Neuronal stem cell (in vitro differentiated cells): ENCODE measurements around the gene PPP2R5A.

Source experiments
- DNase-seq: peaks from one replicate; pipeline ENCODE4 v3.0.0-alpha.2; 2013; ENCODE audit warnings: low spot score
- H2AFZ ChIP-seq: one replicate; pipeline ENCODE4 v1.6.1; 2013; ENCODE audit warnings: mild to moderate bottlenecking, low read length, inconsistent platforms
- H2AK5ac ChIP-seq: 2 replicates; pipeline ENCODE4 v1.6.1; 2013; ENCODE audit warnings: low read depth, mild to moderate bottlenecking, inconsistent platforms, low read length, moderate library complexity, mixed read lengths
- H2BK120ac ChIP-seq: 2 replicates; pipeline ENCODE4 v1.6.1; 2013; ENCODE audit warnings: low read depth, mild to moderate bottlenecking, inconsistent platforms, low read length, moderate library complexity, mixed read lengths
- H2BK12ac ChIP-seq: one replicate; pipeline ENCODE4 v1.6.1; 2013; ENCODE audit warnings: low read length, inconsistent platforms
- H2BK15ac ChIP-seq: 2 replicates; pipeline ENCODE4 v1.6.1; 2013; ENCODE audit warnings: mild to moderate bottlenecking, low read length, inconsistent platforms, mixed read lengths
- H2BK5ac ChIP-seq: one replicate; pipeline ENCODE4 v1.6.1; 2013; ENCODE audit warnings: inconsistent platforms, mild to moderate bottlenecking, low read length, moderate library complexity
- H3K14ac ChIP-seq: one replicate; pipeline ENCODE4 v1.6.1; 2013; ENCODE audit warnings: low read length, inconsistent platforms
- H3K18ac ChIP-seq: 2 replicates; pipeline ENCODE4 v1.6.1; 2013; ENCODE audit warnings: low read length, inconsistent platforms
- H3K23ac ChIP-seq: 2 replicates; pipeline ENCODE4 v1.6.1; 2013; ENCODE audit warnings: low read depth, mild to moderate bottlenecking, mixed read lengths, low read length, inconsistent platforms; ENCODE audit not compliant: poor library complexity
- H3K27ac ChIP-seq: replicated peaks from 3 replicates; pipeline ENCODE4 v1.5.1; 2013; ENCODE audit warnings: low read length, inconsistent platforms
- H3K27me3 ChIP-seq, 3 experiments: 2 replicates each; pipeline ENCODE4 v1.6.1; 2013; ENCODE audit warnings: low read length in 3 of 3, mild to moderate bottlenecking in 2 of 3, inconsistent platforms in 1 of 3, low read depth in 1 of 3, mixed read lengths in 1 of 3, moderate library complexity in 1 of 3; ENCODE audit not compliant: control insufficient read depth in 3 of 3, insufficient read depth in 3 of 3
- H3K36me3 ChIP-seq, 2 donors: replicated peaks in 1 of 2; 2 replicates each; pipeline ENCODE4 v1.6.1; 2013; ENCODE audit warnings: low read length in 2 of 2; ENCODE audit not compliant: control insufficient read depth in 2 of 2, insufficient read depth in 2 of 2
- H3K4ac ChIP-seq: 2 replicates; pipeline ENCODE4 v1.6.1; 2013; ENCODE audit warnings: inconsistent platforms, mild to moderate bottlenecking, low read length, moderate library complexity
- H3K4me1 ChIP-seq, 2 donors: 1 replicate in 1 of 2; 2 replicates in 1 of 2; pipeline ENCODE4 v1.6.1; 2013; ENCODE audit warnings: low read length in 2 of 2, low read depth in 1 of 2; ENCODE audit not compliant: control insufficient read depth in 2 of 2, insufficient read depth in 1 of 2
- H3K4me2 ChIP-seq: one replicate; pipeline ENCODE4 v1.6.1; 2013; ENCODE audit warnings: mild to moderate bottlenecking, low read length, inconsistent platforms; ENCODE audit not compliant: insufficient read depth, poor library complexity, severe bottlenecking
- H3K4me3 ChIP-seq, 2 donors: 2 replicates each; pipeline ENCODE4 v1.5.1; 2013; ENCODE audit warnings: low read length in 2 of 2, mild to moderate bottlenecking in 2 of 2, inconsistent platforms in 1 of 2, moderate library complexity in 1 of 2
- H3K79me1 ChIP-seq: one replicate; pipeline ENCODE4 v1.6.1; 2013; ENCODE audit warnings: low read depth, mild to moderate bottlenecking, inconsistent platforms, low read length, moderate library complexity
- H3K9ac ChIP-seq: one replicate; pipeline ENCODE4 v1.6.1; 2013; ENCODE audit warnings: mild to moderate bottlenecking, low read depth, low read length, inconsistent platforms; ENCODE audit not compliant: poor library complexity
- H3K9me3 ChIP-seq, 2 donors: replicated peaks in 1 of 2; 2 replicates each; pipeline versions ENCODE3 to v1.6.1; 2013; ENCODE audit warnings: low read length in 2 of 2, mild to moderate bottlenecking in 2 of 2, inconsistent platforms in 1 of 2, low read depth in 1 of 2, mixed read lengths in 1 of 2, moderate library complexity in 1 of 2; ENCODE audit not compliant: control insufficient read depth in 2 of 2, insufficient read depth in 1 of 2
- H4K8ac ChIP-seq: one replicate; pipeline ENCODE4 v1.6.1; 2013; ENCODE audit warnings: low read depth, mild to moderate bottlenecking, inconsistent platforms, low read length, moderate library complexity
- H4K91ac ChIP-seq: one replicate; pipeline ENCODE4 v1.6.1; 2013; ENCODE audit warnings: low read length, low read depth, mild to moderate bottlenecking, inconsistent platforms; ENCODE audit not compliant: poor library complexity
- WGBS, 2 donors: extraction: QIAGEN DNeasy Blood & Tissue Kit; methylation state at CpG; one replicate each; pipeline ENCODE4 v1.1.7; 2013; ENCODE audit warnings: missing lambda C conversion rate in 2 of 2, mixed read lengths in 1 of 2; ENCODE audit not compliant: insufficient read length in 2 of 2, insufficient replicate concordance in 1 of 2; ENCODE audit errors: extremely low coverage in 2 of 2; 5-methylcytosine and 5-hydroxymethylcytosine counted together

The PPP2R5A gene

DNA sequence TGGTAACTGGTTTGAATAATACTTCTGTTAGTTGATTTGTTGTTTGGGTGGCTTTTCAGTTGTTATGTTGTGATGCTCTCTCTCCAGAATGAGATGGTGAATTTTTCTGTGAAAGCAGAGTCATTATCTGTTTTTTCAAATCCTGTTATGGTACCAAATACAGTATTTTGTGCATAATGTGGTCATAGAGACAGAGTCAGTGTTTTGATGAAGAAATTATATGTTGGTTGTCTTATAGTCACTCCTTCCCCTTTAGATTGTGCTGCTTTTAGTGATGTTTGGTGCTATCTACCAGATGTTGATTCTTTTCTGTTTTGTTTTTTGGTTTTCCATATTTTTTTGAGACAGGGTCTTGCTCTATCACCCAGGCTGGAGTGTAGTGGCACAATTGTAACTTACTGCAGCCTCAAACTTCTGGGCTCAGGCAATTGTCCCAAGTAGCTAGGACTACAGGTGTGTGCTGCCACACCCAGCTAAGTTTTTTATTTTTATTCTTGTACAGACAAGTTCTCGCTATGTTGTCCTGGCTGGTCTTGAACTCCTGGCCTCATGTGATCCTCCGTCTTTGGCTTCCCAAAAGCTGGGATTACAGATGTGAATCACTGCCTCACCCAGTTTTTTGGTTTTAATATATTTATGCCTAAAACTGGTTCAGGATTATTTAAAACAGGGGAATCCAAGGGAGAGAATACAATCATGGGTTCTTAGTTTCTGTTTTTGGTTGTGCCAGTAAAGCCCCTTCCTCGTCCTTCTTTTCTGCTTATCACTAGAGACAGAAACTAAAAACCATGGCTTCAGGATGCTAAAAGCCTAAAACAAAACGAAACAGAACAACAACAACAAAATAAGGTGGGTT, 7.3 kb downstream of the PPP2R5A start:
- H3K9ac ChIP-seq = no peak overlapping the region
- H3K14ac ChIP-seq = no peak overlapping the region
- no peak overlapping the region for H2AFZ ChIP-seq
- no peak overlapping the region for H2BK12ac ChIP-seq
- no peak for DNase-seq
- H3K79me1 ChIP-seq = no peaks in the 10 kb centered on the region
- H3K27me3 ChIP-seq = no peaks in the 10 kb centered on the region
- H3K9me3 ChIP-seq = no peaks in the 10 kb centered on the region
- no CpG with 5 or more reads among the region's 4 CpGs for WGBS, 2 donors
- H3K4me3 ChIP-seq = no peak overlapping the region
- no peaks in the 10 kb centered on the region for H3K36me3 ChIP-seq
- H3K18ac ChIP-seq = no peak overlapping the region
- H3K4me1 ChIP-seq = peaks cover 0 to 2% of the 10 kb centered on the region in 2 donors
- no peak overlapping the region for H2BK5ac ChIP-seq
- H4K91ac ChIP-seq = no peak overlapping the region
- no peak overlapping the region for H2BK120ac ChIP-seq
- no peak overlapping the region for H3K4ac ChIP-seq
- no peak overlapping the region for H3K4me2 ChIP-seq
- no peak overlapping the region for H3K23ac ChIP-seq
- H4K8ac ChIP-seq = no peak overlapping the region
- H3K27ac ChIP-seq = no peak overlapping the region
- H2AK5ac ChIP-seq = no peak overlapping the region
- H2BK15ac ChIP-seq = no peak overlapping the region

DNA sequence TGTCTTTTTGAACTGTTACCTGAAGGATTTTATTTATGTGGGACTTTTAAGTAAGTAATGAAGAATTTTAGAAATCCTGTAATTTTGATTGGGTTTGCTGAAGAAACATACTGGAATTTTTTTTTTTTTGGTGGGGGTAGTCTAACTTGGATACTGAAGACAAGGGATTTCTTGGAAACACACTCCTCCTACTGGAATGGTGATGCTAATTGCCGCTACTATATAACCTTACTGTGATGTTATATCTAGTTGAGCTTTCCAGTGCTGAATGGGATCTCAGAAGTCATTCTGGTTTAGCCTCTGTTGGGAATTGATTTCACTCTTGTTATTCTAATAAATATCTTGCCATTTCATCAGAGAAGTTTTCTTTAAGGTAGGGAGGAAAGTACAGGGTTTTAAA, 8.4 kb downstream of the PPP2R5A start:
- no peak overlapping the region for H2AK5ac ChIP-seq
- H3K14ac ChIP-seq = no peak overlapping the region
- H3K36me3 ChIP-seq = no peaks in the 10 kb centered on the region
- H2BK15ac ChIP-seq = no peak overlapping the region
- no peaks in the 10 kb centered on the region for H3K9me3 ChIP-seq
- no peak overlapping the region for H3K9ac ChIP-seq
- H3K4ac ChIP-seq = no peak overlapping the region
- H4K91ac ChIP-seq = no peak overlapping the region
- H3K4me1 ChIP-seq = peaks cover 0 to 2% of the 10 kb centered on the region in 2 donors
- no peak overlapping the region for H3K27ac ChIP-seq
- DNase-seq = no peak
- no peaks in the 10 kb centered on the region for H3K27me3 ChIP-seq
- H4K8ac ChIP-seq = no peak overlapping the region
- no peak overlapping the region for H3K18ac ChIP-seq
- no peak overlapping the region for H3K23ac ChIP-seq
- no peak overlapping the region for H2BK12ac ChIP-seq
- H2AFZ ChIP-seq = no peak overlapping the region
- no CpG with 5 or more reads among the region's 1 CpG for WGBS, 2 donors
- no peak overlapping the region for H3K4me2 ChIP-seq
- no peaks in the 10 kb centered on the region for H3K79me1 ChIP-seq
- H2BK120ac ChIP-seq = no peak overlapping the region
- H2BK5ac ChIP-seq = no peak overlapping the region
- H3K4me3 ChIP-seq = no peak overlapping the region

DNA sequence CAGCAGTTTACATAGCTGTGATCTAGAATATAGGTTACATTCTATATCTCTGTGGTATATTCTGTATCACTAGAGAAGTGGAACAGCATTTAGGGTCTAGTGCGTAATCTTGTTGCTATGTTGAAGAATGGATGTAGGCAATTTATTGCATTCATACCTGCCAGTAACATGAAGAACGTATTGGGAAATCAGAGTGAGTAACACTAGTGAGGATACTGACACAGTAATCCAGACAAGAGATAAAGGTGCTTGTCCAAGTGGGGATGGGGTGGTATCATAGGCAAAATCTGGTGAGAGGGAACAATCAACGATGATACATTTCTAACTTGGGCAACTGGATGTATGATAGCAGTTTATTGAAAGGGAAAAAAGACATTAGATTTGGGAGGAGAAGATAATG, 9.8 kb downstream of the PPP2R5A start:
- Histone ChIP-seq H4K91ac (no peak overlapping the region), H2BK5ac (no peak overlapping the region), H3K27ac (no peak overlapping the region), H3K4me2 (no peak overlapping the region), H3K23ac (no peak overlapping the region), H4K8ac (no peak overlapping the region), H3K4me3 (no peak overlapping the region), H2AFZ (no peak overlapping the region), H3K36me3 (no peaks in the 10 kb centered on the region), H3K9me3 (no peaks in the 10 kb centered on the region), H3K27me3 (no peaks in the 10 kb centered on the region), H2BK15ac (no peak overlapping the region), H3K18ac (no peak overlapping the region), H3K9ac (no peak overlapping the region), H3K4me1 (peaks cover 0 to 2% of the 10 kb centered on the region in 2 donors), H2BK12ac (no peak overlapping the region), H2AK5ac (no peak overlapping the region), H3K14ac (no peak overlapping the region), H2BK120ac (no peak overlapping the region), H3K4ac (no peak overlapping the region), H3K79me1 (no peaks in the 10 kb centered on the region)
- no peak for DNase-seq
- WGBS, 2 donors = no CpG with 5 or more reads among the region's 3 CpGs

DNA sequence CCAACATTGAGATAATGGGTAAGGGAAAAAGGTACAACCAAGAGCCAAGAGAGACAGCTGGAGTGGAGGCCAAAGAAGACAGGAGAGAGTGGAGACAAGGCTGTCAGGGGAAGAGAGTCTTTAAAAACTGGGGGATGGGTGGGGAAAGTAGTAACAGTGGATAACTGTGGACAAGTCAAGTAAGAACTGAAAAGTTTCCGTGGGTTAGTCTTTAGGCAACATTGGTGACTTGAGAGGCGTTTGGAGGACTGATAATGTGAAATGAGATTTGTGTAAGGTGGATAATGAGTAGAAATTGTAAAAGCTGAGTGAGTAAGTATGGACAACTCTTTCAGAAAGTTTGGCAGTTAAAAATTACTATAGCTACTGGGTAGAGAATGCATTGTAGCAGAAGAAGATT, 10.4 kb downstream of the PPP2R5A start:
- Histone ChIP-seq H2AK5ac (no peak overlapping the region), H2BK5ac (no peak overlapping the region), H3K79me1 (no peaks in the 10 kb centered on the region), H3K27ac (no peak overlapping the region), H2BK120ac (no peak overlapping the region), H3K14ac (no peak overlapping the region), H3K4me3 (no peak overlapping the region), H3K9ac (no peak overlapping the region), H3K4ac (no peak overlapping the region), H3K27me3 (no peaks in the 10 kb centered on the region), H3K4me2 (no peak overlapping the region), H3K23ac (no peak overlapping the region), H3K36me3 (no peaks in the 10 kb centered on the region), H3K9me3 (no peaks in the 10 kb centered on the region), H4K8ac (no peak overlapping the region), H2AFZ (no peak overlapping the region), H3K4me1 (peaks cover 0 to 2% of the 10 kb centered on the region in 2 donors), H4K91ac (no peak overlapping the region), H2BK12ac (no peak overlapping the region), H2BK15ac (no peak overlapping the region), H3K18ac (no peak overlapping the region)
- no peak for DNase-seq
- WGBS, 2 donors = 100% methylated on average over 1 of the region's 2 CpGs
